ENCODE data around the gene NAE1.
"Not testable (repeated sequence)": the region's sequence is repeated elsewhere in the genome, so short reads cannot be mapped to it uniquely, and the experiment has no call there.

The NAE1 gene

GRCh38 chr16:66871840-66872239 is 41.1 kb upstream of the NAE1 start:
- no peak overlapping the region for H3K4me3 ChIP-seq (ENCODE audit: control insufficient read depth, low read depth, low read length)
- no peak for TF ChIP-seq CTCF (conservative IDR thresholded peaks at IDR 0.05; ENCODE audit: control insufficient read depth, insufficient read depth, low read depth, low read length)
- DNase-seq (ENCODE audit: low read depth) = no peak

DNA sequence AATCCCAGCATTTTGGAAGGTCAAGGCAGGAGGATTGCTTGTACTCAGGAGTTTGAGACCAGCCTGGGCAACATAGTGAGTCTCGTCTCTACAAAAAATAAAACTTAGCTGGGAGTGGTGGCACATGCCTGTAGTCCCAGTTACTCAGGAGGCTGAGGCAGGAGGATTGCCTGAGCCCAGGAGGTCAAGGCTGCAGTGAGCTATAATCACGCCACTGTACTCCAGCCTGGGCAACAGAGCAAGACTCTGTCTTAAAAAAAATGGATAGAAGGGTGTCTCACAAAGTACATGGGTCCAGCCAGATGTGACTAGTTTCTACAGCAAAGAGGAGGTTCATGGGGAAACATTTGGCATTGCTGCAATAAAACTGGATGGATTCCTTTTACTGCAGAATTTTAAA is 40.6 kb upstream of the NAE1 start:
- not testable (repeated sequence) for H3K4me3 ChIP-seq (ENCODE audit: control insufficient read depth, low read depth, low read length); DNase-seq (ENCODE audit: low read depth)

DNA sequence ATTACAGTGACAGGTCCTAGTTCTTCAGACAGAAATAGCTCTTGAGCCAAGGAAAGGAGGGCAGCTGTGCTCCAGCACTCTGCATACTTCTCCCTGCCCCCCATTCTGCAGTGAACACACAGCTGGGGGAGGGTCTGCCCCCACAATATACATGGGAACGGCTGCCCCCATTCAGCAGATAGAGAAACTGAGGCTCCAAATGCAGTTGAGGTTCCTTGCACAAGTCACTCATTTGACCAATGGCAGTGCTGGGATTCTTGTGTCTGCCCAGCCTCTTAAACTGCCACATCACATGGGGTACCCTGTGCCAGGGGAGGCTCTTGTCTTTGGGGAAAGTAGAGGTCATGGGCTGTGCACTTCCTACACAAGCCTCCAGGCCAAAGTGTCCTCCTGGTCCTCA is 38.6 kb upstream of the NAE1 start:
- no peak for TF ChIP-seq CTCF (conservative IDR thresholded peaks at IDR 0.05; ENCODE audit: control insufficient read depth, insufficient read depth, low read depth, low read length)
- no peak overlapping the region for H3K4me3 ChIP-seq (ENCODE audit: control insufficient read depth, low read depth, low read length)
- no peak for DNase-seq (ENCODE audit: low read depth)

DNA sequence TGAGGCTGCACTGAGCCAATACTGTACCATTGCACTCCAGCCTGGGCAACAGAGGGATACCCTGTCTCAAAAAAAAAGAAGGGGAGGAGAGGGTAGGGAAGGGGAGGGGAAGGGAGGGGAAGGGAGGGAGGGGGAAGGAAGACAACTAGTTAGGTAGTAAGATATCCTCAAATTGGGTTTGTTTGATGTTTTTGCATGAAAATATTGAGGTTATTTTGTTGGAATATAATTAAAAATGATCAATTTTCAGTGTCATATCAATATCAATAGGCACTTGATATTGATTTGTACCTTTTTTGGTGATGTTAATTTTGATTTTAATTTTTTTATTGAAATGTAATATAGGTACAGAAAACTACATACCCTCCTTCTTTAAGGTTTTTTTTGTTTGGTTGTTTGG is 32.9 kb upstream of the NAE1 start:
- no peak for TF ChIP-seq CTCF (conservative IDR thresholded peaks at IDR 0.05; ENCODE audit: control insufficient read depth, insufficient read depth, low read depth, low read length)
- DNase-seq (ENCODE audit: low read depth) = no peak

GRCh38 chr16:66862023-66862520 is 31.3 kb upstream of the NAE1 start:
- no peak for TF ChIP-seq CTCF (conservative IDR thresholded peaks at IDR 0.05; ENCODE audit: control insufficient read depth, insufficient read depth, low read depth, low read length)
- H3K4me3 ChIP-seq (ENCODE audit: control insufficient read depth, low read depth, low read length) = no peak overlapping the region
- no peak for DNase-seq (ENCODE audit: low read depth)

More for the DNA sequence above, 32.9 kb upstream of the NAE1 start:
- H3K4me3 ChIP-seq (ENCODE audit: control insufficient read depth, low read depth, low read length) = no peak overlapping the region

- TF ChIP-seq CTCF (conservative IDR thresholded peaks at IDR 0.05; ENCODE audit: control insufficient read depth, insufficient read depth, low read depth, low read length) = no peak
- H3K4me3 ChIP-seq (ENCODE audit: control insufficient read depth, low read depth, low read length) = no peak overlapping the region
- no peak for DNase-seq (ENCODE audit: low read depth)
Measured at GRCh38 chr16:66859397-66860068, 28.8 kb upstream of the NAE1 start.

GRCh38 chr16:66858740-66859396 is 28.1 kb upstream of the NAE1 start:
- no peak for TF ChIP-seq CTCF (conservative IDR thresholded peaks at IDR 0.05; ENCODE audit: control insufficient read depth, insufficient read depth, low read depth, low read length)
- peak; percentile 59 for DNase-seq (ENCODE audit: low read depth)
- H3K4me3 ChIP-seq (ENCODE audit: control insufficient read depth, low read depth, low read length) = no peak overlapping the region
